ENCODE results near the gene PITPNM3.

DNA sequence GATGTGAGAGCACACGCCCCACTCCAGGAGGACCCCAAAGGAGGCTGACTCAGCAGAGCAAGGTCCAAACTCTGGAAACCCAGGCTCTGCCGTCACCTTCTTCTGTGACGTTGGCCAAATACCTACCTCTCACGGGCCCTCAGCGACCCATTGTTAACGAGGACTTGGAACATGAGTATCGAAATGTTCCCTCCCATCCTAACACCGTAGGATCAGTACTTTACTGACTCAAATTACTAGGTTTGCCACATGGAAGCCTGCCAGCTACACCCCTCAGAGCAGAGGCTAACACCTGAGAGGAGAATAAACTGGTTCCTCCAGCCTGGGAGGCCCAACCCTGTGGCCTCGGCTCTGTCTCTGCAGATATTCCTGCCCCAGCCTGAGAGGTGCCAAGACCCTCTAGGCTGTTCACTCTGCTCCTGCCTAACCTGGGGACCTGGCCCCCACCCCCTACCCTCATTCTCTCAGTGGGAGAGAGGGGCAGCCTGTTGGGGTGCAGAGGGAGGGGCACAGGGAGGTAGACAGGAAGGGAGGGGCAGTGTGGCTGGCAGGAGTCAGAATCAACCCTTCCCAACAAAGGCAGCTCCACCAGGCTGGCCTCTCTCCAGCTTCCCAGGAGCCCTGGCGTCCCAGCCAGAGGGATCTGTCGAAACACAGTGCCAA lies 4.4 kb downstream of the PITPNM3 start:
- TF ChIP-seq, protein P1, sequence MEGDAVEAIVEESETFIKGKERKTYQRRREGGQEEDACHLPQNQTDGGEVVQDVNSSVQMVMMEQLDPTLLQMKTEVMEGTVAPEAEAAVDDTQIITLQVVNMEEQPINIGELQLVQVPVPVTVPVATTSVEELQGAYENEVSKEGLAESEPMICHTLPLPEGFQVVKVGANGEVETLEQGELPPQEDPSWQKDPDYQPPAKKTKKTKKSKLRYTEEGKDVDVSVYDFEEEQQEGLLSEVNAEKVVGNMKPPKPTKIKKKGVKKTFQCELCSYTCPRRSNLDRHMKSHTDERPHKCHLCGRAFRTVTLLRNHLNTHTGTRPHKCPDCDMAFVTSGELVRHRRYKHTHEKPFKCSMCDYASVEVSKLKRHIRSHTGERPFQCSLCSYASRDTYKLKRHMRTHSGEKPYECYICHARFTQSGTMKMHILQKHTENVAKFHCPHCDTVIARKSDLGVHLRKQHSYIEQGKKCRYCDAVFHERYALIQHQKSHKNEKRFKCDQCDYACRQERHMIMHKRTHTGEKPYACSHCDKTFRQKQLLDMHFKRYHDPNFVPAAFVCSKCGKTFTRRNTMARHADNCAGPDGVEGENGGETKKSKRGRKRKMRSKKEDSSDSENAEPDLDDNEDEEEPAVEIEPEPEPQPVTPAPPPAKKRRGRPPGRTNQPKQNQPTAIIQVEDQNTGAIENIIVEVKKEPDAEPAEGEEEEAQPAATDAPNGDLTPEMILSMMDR (IDR thresholded peaks at IDR 0.05 in 8 of 11, conservative IDR thresholded peaks at IDR 0.05 in 3 of 11) = no peak
- TF ChIP-seq POLR2AphosphoS5 (IDR thresholded peaks at IDR 0.05) = peak in 2 of 3 donors; percentile 51 to 56
- TF ChIP-seq POLR2A (IDR thresholded peaks at IDR 0.05) = no peak

Data from spleen (tissue), 7 donors.